Lung (tissue), 12 donors: Measurements from ENCODE around the gene ZNF335. TPM values are rescaled to one million over a fixed set of nuclear protein-coding genes. Genes with fewer than 3 reads are reported as not detected.
"Not testable (repeated sequence)": the region's sequence is repeated elsewhere in the genome, so short reads cannot be mapped to it uniquely, and the experiment has no call there.

Source experiments
- ATAC-seq: fragments of 200-7000 bp; cut with Tn5 transposase; one replicate; pipeline ENCODE4 v1.9.1; 2020; ENCODE audit warnings: moderate number of reproducible peaks; ENCODE audit not compliant: insufficient read depth, low FRiP score
- DNase-seq, 3 donors: peaks; one replicate each; pipeline ENCODE4 v3.0.0-alpha.2; 2013 to 2017
- H3K27ac ChIP-seq, 2 donors: one replicate each; pipeline ENCODE4 v1.5.1; 2013; ENCODE audit warnings: mild to moderate bottlenecking in 2 of 2, moderate library complexity in 2 of 2, control low read depth in 1 of 2, inconsistent platforms in 1 of 2, low read depth in 1 of 2, low read length in 1 of 2
- H3K27me3 ChIP-seq, 3 donors: one replicate each; pipeline ENCODE4 v1.5.1; 2013; ENCODE audit warnings: low read length in 2 of 3; ENCODE audit not compliant: control insufficient read depth in 3 of 3, insufficient read depth in 3 of 3
- H3K36me3 ChIP-seq, 4 donors: one replicate each; pipeline ENCODE4 v1.5.1; 2013; ENCODE audit warnings: low read length in 4 of 4, mild to moderate bottlenecking in 1 of 4, moderate library complexity in 1 of 4; ENCODE audit not compliant: control insufficient read depth in 4 of 4, insufficient read depth in 4 of 4
- H3K4me1 ChIP-seq, 5 donors: one replicate each; pipeline ENCODE4 v1.5.1; 2013; ENCODE audit warnings: low read length in 5 of 5, mild to moderate bottlenecking in 2 of 5, moderate library complexity in 1 of 5; ENCODE audit not compliant: control insufficient read depth in 5 of 5, insufficient read depth in 5 of 5
- H3K4me3 ChIP-seq: one replicate; pipeline ENCODE4 v1.5.1; 2013; ENCODE audit warnings: mild to moderate bottlenecking, control low read depth, moderate library complexity
- H3K9ac ChIP-seq, 2 donors: one replicate each; pipeline ENCODE4 v1.5.1; 2013; ENCODE audit warnings: low read length in 2 of 2, control low read depth in 1 of 2; ENCODE audit not compliant: insufficient read depth in 1 of 2
- H3K9me3 ChIP-seq, 4 donors: one replicate each; pipeline ENCODE4 v1.5.1; 2013; ENCODE audit warnings: low read length in 3 of 4, mild to moderate bottlenecking in 1 of 4, moderate library complexity in 1 of 4; ENCODE audit not compliant: control insufficient read depth in 4 of 4, insufficient read depth in 3 of 4
- CTCF ChIP-seq: IDR thresholded peaks from 2 replicates; pipeline ENCODE4 v1.5.1; 2012; ENCODE audit warnings: mild to moderate bottlenecking; ENCODE audit errors: control extremely low read depth, extremely low read depth
- WGBS, 2 donors: extraction: QIAGEN DNeasy Blood & Tissue Kit; methylation state at CpG; one replicate each; pipeline ENCODE4 v1.1.7; 2013; 5-methylcytosine and 5-hydroxymethylcytosine counted together
- polyA plus RNA-seq, 2 donors: library from polyadenylated mRNA; stranded (reverse); fragments of 200-250 nt; gene quantifications; one replicate each; pipeline ENCODE4 v1.2.1, GENCODE V29; 2013
- total RNA-seq, 2 donors: library from RNA; depleted of rRNA in 1 of 2; stranded (reverse); fragments of >200 nt in 1 of 2; gene quantifications; one replicate each; pipeline ENCODE4 v1.2.1, GENCODE V29; 2014 to 2021
- donor health status: control.
- donor health status: control.
- donor health status: Bipolar disorder and iron deficiency.
- donor health status: healthy.
- donor health status: DM: yes; HTN: yes; CAD: no.

The ZNF335 gene
- total and polyA plus RNA-seq, 4 donors, result 12.8 to 23.6 (median 16.0) TPM

GRCh38 chr20:45957021-45957941 lies 14.7 kb downstream of the ZNF335 start:
- Histone ChIP-seq H3K27ac (no peak overlapping the region), H3K4me1 (no peaks in the 10 kb centered on the region), H3K36me3 (peaks cover 35 to 61% (median 54%) of the 10 kb centered on the region in 4 donors), H3K9ac (no peak overlapping the region), H3K4me3 (no peak overlapping the region), H3K9me3 (peaks cover 0 to 2% (median 0%) of the 10 kb centered on the region in 4 donors), H3K27me3 (no peaks in the 10 kb centered on the region)
- ATAC-seq (no peak), DNase-seq (no peak)
- 88 to 89% methylated on average over 19 of the region's 19 CpGs for WGBS, 2 donors
- no peak for TF ChIP-seq CTCF

GRCh38 chr20:45956326-45956725 lies 15.7 kb downstream of the ZNF335 start:
- H3K9me3 ChIP-seq, DNase-seq, H3K27me3 ChIP-seq, H3K4me3 ChIP-seq, ATAC-seq, H3K4me1 ChIP-seq, H3K27ac ChIP-seq, H3K9ac ChIP-seq: not testable (repeated sequence)
- peaks cover 30 to 63% (median 56%) of the 10 kb centered on the region in 4 donors for H3K36me3 ChIP-seq
- 92 to 95% methylated on average over 10 of the region's 10 CpGs for WGBS, 2 donors

GRCh38 chr20:45953672-45954071 lies 18.3 kb downstream of the ZNF335 start:
- Histone ChIP-seq H3K27ac (no peak overlapping the region), H3K36me3 (peaks cover 17 to 61% (median 47%) of the 10 kb centered on the region in 4 donors), H3K27me3 (no peaks in the 10 kb centered on the region), H3K4me3 (no peak overlapping the region), H3K9me3 (no peaks in the 10 kb centered on the region), H3K9ac (no peak overlapping the region), H3K4me1 (no peaks in the 10 kb centered on the region)
- DNase-seq, result no peak
- no peak for ATAC-seq
- no peak for TF ChIP-seq CTCF
- WGBS, 2 donors, result 93 to 94% methylated on average over 9 of the region's 9 CpGs

GRCh38 chr20:45952861-45953260 lies 19.1 kb downstream of the ZNF335 start:
- no peaks in the 10 kb centered on the region for H3K4me1 ChIP-seq
- no peak for ATAC-seq
- H3K27me3 ChIP-seq, result no peaks in the 10 kb centered on the region
- H3K9me3 ChIP-seq, result no peaks in the 10 kb centered on the region
- 95% methylated on average over 5 of the region's 5 CpGs for WGBS, 2 donors
- no peak for TF ChIP-seq CTCF
- DNase-seq, result no peak
- no peak overlapping the region for H3K4me3 ChIP-seq
- no peak overlapping the region for H3K9ac ChIP-seq
- peaks cover 11 to 63% (median 46%) of the 10 kb centered on the region in 4 donors for H3K36me3 ChIP-seq
- H3K27ac ChIP-seq, result no peak overlapping the region
